Measurements from ENCODE around the gene KCNMA1.

Gene KCNMA1

DNA sequence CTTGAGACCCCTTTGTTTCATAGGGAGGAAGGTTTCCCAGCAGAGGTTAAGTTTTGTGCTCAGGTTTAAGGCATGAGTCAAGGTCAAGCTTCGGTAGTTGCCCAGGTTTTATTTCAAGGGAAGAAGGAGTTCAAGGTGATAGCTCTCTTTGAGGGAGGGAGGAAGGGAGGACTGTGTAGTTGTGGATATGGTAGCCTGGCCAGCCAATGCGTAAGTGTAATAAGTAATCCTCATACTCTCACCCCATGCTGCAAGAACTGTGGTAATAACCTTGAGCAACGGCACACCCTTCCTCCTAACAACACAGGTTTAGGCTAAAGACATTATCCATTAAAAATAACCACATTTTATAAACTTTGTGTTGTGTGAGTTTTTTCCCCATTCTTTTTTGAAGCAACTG, 478.9 kb downstream of the KCNMA1 start:
- TF ChIP-seq, protein P1, sequence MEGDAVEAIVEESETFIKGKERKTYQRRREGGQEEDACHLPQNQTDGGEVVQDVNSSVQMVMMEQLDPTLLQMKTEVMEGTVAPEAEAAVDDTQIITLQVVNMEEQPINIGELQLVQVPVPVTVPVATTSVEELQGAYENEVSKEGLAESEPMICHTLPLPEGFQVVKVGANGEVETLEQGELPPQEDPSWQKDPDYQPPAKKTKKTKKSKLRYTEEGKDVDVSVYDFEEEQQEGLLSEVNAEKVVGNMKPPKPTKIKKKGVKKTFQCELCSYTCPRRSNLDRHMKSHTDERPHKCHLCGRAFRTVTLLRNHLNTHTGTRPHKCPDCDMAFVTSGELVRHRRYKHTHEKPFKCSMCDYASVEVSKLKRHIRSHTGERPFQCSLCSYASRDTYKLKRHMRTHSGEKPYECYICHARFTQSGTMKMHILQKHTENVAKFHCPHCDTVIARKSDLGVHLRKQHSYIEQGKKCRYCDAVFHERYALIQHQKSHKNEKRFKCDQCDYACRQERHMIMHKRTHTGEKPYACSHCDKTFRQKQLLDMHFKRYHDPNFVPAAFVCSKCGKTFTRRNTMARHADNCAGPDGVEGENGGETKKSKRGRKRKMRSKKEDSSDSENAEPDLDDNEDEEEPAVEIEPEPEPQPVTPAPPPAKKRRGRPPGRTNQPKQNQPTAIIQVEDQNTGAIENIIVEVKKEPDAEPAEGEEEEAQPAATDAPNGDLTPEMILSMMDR (IDR thresholded peaks at IDR 0.05) = no peak
- no peak for TF ChIP-seq ZFX (IDR thresholded peaks at IDR 0.05; ENCODE audit: borderline replicate concordance)

DNA sequence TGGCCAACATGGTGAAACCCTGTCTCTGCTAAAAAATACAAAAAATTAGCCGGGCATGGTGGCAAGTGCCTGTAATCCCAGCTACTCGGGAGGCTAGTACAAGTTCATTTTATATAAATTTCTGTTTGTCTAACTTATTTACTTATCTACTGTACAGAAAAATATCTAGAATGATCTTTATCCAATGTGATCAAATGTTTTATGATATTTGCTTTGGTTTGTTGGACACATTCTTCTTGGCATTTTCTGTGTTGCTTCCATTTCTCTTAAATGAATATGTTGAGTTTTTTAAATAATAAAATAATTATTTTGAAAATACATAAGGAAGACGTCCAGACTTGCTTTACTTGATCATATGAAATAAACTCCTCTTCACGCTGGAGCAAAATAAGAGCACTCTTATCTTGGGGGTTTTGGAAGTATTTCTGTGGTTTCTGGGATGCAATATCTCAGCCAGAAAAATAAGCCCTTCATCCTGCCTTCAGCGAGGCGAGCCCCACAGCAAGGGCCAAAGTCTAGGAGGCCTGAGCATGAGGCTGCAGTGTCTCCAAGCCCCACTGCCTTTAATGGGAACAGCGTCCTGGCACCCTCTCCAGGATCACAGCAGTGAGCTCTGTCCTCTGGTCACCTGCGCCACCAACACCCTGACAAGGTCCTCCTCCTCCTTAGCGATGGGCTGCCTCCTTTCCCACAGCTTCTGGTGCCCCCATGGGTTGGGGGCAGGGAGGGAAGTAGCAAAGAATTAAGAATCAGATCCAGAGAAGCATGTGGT, 480.2 kb downstream of the KCNMA1 start:
- H3K27ac ChIP-seq = no peak overlapping the region
- TF ChIP-seq, protein P1 (IDR thresholded peaks at IDR 0.05) = no peak
- no peak for TF ChIP-seq ZFX (IDR thresholded peaks at IDR 0.05; ENCODE audit: borderline replicate concordance)

More for the DNA sequence above, 478.9 kb downstream of the KCNMA1 start:
- H3K27ac ChIP-seq = no peak overlapping the region

DNA sequence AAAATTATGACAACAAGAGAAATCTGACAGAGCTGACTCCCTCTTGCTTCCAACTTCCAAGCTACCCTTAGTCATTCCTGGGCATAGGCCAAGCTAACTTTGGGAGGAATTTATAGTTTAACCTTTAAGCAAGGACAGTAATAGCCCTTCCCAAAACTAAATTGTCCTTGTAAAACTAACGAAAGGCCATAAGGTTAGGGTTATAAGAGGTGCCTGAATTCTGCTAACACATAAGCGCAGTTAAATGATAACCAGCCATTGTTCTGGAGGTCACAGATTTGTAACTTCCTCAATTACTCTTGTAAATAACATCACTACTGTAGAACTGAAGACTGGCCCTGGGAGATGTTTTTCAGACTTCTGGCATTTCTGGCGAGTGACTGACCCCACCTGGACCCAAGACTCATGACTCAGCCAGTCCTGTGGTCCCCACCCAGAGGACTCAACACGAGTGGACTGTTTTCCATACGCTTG, 481.2 kb downstream of the KCNMA1 start:
- TF ChIP-seq, protein P1 (IDR thresholded peaks at IDR 0.05) = no peak
- TF ChIP-seq ZFX (IDR thresholded peaks at IDR 0.05; ENCODE audit: borderline replicate concordance) = no peak

DNA sequence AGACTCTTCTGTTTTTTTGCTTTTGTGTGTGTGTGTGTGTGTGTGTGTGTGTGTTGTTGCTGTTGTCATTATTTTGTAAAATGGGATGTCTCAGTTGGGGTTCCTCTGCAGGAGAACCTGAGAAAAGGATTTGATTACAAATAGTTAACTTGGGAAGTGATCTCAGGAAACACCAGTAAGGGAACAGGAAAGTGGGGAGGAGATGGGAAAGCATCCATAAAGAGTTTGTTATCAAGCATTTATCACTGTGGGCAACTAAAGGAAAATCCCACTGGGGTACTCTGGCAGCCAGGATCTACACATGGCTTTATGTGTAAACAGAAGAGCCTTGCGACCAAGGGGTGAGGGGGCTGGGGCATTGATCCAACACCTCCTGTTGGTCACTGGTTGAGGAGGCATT, 485.4 kb downstream of the KCNMA1 start:
- TF ChIP-seq ZFX (IDR thresholded peaks at IDR 0.05; ENCODE audit: borderline replicate concordance) = no peak
- TF ChIP-seq, protein P1 (IDR thresholded peaks at IDR 0.05) = no peak
- H3K27ac ChIP-seq = no peak overlapping the region

More for the DNA sequence above, 481.2 kb downstream of the KCNMA1 start:
- no peak overlapping the region for H3K27ac ChIP-seq

DNA sequence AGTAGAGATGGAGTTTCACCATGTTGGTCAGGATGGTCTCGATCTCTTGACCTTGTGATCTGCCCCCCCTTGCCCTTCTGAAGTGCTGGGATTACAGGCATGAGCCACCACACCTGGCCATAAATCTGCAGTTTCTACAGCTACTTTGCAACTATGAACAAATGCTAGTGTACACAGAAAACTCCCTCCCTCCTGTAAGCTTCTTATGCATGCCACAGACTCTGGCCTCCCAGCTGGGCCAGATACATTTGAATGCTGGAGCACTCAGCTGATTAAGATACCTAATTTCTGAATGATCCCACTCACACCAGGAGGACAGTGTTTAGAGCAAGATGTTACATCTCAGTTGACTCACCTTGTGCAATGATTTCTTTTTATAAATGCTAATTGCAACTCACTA, 486.2 kb downstream of the KCNMA1 start:
- H3K27ac ChIP-seq = no peak overlapping the region
- TF ChIP-seq ZFX (IDR thresholded peaks at IDR 0.05; ENCODE audit: borderline replicate concordance) = no peak
- TF ChIP-seq, protein P1 (IDR thresholded peaks at IDR 0.05) = no peak

DNA sequence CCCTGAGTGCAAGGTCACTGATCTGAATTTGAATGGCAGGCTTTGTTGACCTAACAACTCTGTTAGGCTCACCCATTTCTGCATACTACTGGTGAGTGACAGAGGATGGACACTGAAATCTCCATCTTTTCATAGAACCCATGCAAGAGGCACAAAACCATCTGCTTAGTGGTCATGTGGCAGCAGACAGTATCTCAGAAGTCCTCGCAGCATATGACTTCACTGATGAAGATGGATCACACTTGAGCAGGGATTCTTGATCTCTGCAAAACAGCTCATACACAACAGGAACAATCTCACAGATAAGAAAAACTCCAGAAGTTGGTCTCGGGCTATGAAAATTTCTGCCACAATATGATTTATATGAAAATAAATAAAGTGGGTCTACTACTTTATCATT, 487.9 kb downstream of the KCNMA1 start:
- TF ChIP-seq, protein P1 (IDR thresholded peaks at IDR 0.05) = no peak
- TF ChIP-seq ZFX (IDR thresholded peaks at IDR 0.05; ENCODE audit: borderline replicate concordance) = no peak
- H3K27ac ChIP-seq = no peak overlapping the region

DNA sequence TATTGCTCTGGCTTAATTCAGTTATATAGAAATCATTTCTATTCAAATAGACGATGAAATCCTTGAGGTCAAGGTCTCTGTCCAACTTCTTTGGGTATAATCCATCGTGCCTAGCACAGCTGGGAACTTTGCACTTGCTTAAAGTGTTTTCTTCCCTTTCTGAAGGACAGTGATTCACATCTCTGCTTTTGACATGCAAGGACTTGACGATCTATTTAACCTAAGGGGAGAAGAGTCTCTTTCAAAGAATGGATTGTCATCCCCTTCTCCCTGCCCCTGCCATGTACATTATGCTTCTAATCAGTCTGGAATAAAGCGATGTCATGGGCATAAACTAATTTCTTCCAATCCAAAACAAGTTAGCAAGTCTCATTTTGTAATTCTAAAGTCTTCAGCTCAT, 488.6 kb downstream of the KCNMA1 start:
- TF ChIP-seq, protein P1 (IDR thresholded peaks at IDR 0.05) = no peak
- TF ChIP-seq ZFX (IDR thresholded peaks at IDR 0.05; ENCODE audit: borderline replicate concordance) = no peak
- no peak overlapping the region for H3K27ac ChIP-seq

All from 22Rv1 (cell line).